Mesenchymal stem cell (in vitro differentiated cells and primary cell): ENCODE measurements around the gene KIF27.
"Not testable (repeated sequence)": the region's sequence is repeated elsewhere in the genome, so short reads cannot be mapped to it uniquely, and the experiment has no call there.

Experiments
- DNase-seq: peaks from one replicate; pipeline ENCODE4 v3.0.0-alpha.2; 2013
- H2AFZ ChIP-seq: one replicate; pipeline ENCODE4 v1.6.1; 2013; ENCODE audit warnings: low read depth, mild to moderate bottlenecking, control low read depth, inconsistent platforms, low read length, moderate library complexity
- H2AK5ac ChIP-seq: 2 replicates; pipeline ENCODE4 v1.6.1; 2013; ENCODE audit warnings: low read length, moderate library complexity, mild to moderate bottlenecking, inconsistent platforms; ENCODE audit not compliant: severe bottlenecking
- H2BK120ac ChIP-seq: one replicate; pipeline ENCODE4 v1.6.1; 2013; ENCODE audit warnings: low read depth, mild to moderate bottlenecking, inconsistent platforms, low read length, moderate library complexity
- H2BK12ac ChIP-seq, 2 experiments: one replicate each; pipeline ENCODE4 v1.6.1; 2013; ENCODE audit warnings: inconsistent platforms in 2 of 2, low read length in 2 of 2, mild to moderate bottlenecking in 2 of 2, moderate library complexity in 2 of 2, control low read depth in 1 of 2
- H2BK15ac ChIP-seq: one replicate; pipeline ENCODE4 v1.6.1; 2013; ENCODE audit warnings: mild to moderate bottlenecking, low read depth, inconsistent platforms; ENCODE audit not compliant: poor library complexity, severe bottlenecking
- H2BK5ac ChIP-seq: 2 replicates; pipeline ENCODE4 v1.6.1; 2013; ENCODE audit warnings: low read depth, mild to moderate bottlenecking, low read length, control low read depth, inconsistent platforms; ENCODE audit not compliant: poor library complexity, severe bottlenecking
- H3K14ac ChIP-seq, 2 experiments: one replicate each; pipeline ENCODE4 v1.6.1; 2013; ENCODE audit warnings: inconsistent platforms in 2 of 2, low read length in 2 of 2, control low read depth in 1 of 2, mild to moderate bottlenecking in 1 of 2, moderate library complexity in 1 of 2
- H3K18ac ChIP-seq, 2 experiments: one replicate each; pipeline ENCODE4 v1.6.1; 2013; ENCODE audit warnings: inconsistent platforms in 2 of 2, low read length in 2 of 2, control low read depth in 1 of 2, low read depth in 1 of 2, mild to moderate bottlenecking in 1 of 2
- H3K23ac ChIP-seq, 2 experiments: one replicate each; pipeline ENCODE4 v1.6.1; 2013; ENCODE audit warnings: inconsistent platforms in 2 of 2, low read length in 2 of 2, mild to moderate bottlenecking in 2 of 2, moderate library complexity in 2 of 2, control low read depth in 1 of 2
- H3K27ac ChIP-seq: 2 replicates; pipeline ENCODE4 v1.5.1; 2013; ENCODE audit warnings: mild to moderate bottlenecking, moderate library complexity, low read length, control low read depth, inconsistent platforms; ENCODE audit not compliant: poor library complexity, severe bottlenecking
- H3K27me3 ChIP-seq, 2 experiments: 2 replicates each; pipeline versions ENCODE4 v1.6.1 to v1.7.0; 2013; ENCODE audit warnings: low read length in 2 of 2, mild to moderate bottlenecking in 2 of 2, moderate library complexity in 2 of 2, control low read depth in 1 of 2, inconsistent platforms in 1 of 2; ENCODE audit not compliant: control insufficient read depth in 1 of 2, insufficient read depth in 1 of 2
- H3K36me3 ChIP-seq, 2 experiments: 2 replicates each; pipeline versions ENCODE4 v1.6.1 to v1.7.0; 2013; ENCODE audit warnings: low read length in 2 of 2, control low read depth in 1 of 2, inconsistent platforms in 1 of 2, low read depth in 1 of 2, mild to moderate bottlenecking in 1 of 2; ENCODE audit not compliant: insufficient read depth in 2 of 2, control insufficient read depth in 1 of 2
- H3K4ac ChIP-seq, 2 experiments: one replicate each; pipeline ENCODE4 v1.6.1; 2013; ENCODE audit warnings: inconsistent platforms in 2 of 2, low read length in 2 of 2, mild to moderate bottlenecking in 2 of 2, moderate library complexity in 2 of 2, control low read depth in 1 of 2, low read depth in 1 of 2
- H3K4me1 ChIP-seq: 2 replicates; pipeline ENCODE4 v1.6.1; 2013; ENCODE audit warnings: low read depth, low read length, control low read depth; ENCODE audit not compliant: control insufficient read depth, insufficient read depth
- H3K4me2 ChIP-seq: 2 replicates; pipeline ENCODE4 v1.6.1; 2013; ENCODE audit warnings: low read length, mild to moderate bottlenecking, inconsistent platforms; ENCODE audit not compliant: poor library complexity, severe bottlenecking
- H3K4me3 ChIP-seq, 2 experiments: 2 replicates each; pipeline versions ENCODE4 v1.5.1 to v1.7.0; 2013; ENCODE audit warnings: low read length in 2 of 2, mild to moderate bottlenecking in 2 of 2, control low read depth in 1 of 2, low read depth in 1 of 2; ENCODE audit not compliant: insufficient read depth in 1 of 2
- H3K79me1 ChIP-seq: replicated peaks from 2 replicates; pipeline ENCODE4 v1.6.1; 2013; ENCODE audit warnings: mild to moderate bottlenecking, control low read depth, low read length, inconsistent platforms; ENCODE audit not compliant: poor library complexity, severe bottlenecking
- H3K9ac ChIP-seq: 2 replicates; pipeline ENCODE4 v1.7.0; 2013; ENCODE audit warnings: mild to moderate bottlenecking, low read length, moderate library complexity
- H3K9me3 ChIP-seq: 2 replicates; pipeline ENCODE4 v1.7.0; 2013; ENCODE audit warnings: mild to moderate bottlenecking, low read length; ENCODE audit not compliant: control insufficient read depth
- H4K8ac ChIP-seq: one replicate; pipeline ENCODE4 v1.6.1; 2013; ENCODE audit warnings: inconsistent platforms, mild to moderate bottlenecking, low read length, moderate library complexity
- H4K91ac ChIP-seq: one replicate; pipeline ENCODE4 v1.6.1; 2013; ENCODE audit warnings: mild to moderate bottlenecking, low read length, inconsistent platforms
- WGBS: methylation state at CpG from one replicate; pipeline ENCODE4 v1.1.7; 2013; ENCODE audit warnings: mixed read lengths; 5-methylcytosine and 5-hydroxymethylcytosine counted together

Gene KIF27

GRCh38 chr9:83881687-83882408 lies 39.4 kb downstream of the KIF27 start:
- H3K36me3 ChIP-seq, H3K18ac ChIP-seq, DNase-seq, H4K91ac ChIP-seq, H2BK120ac ChIP-seq, H3K4me3 ChIP-seq, H3K14ac ChIP-seq, H3K9me3 ChIP-seq, H3K27ac ChIP-seq, H3K9ac ChIP-seq, H3K4me1 ChIP-seq, H2BK5ac ChIP-seq, H3K79me1 ChIP-seq, H3K4ac ChIP-seq, H2AK5ac ChIP-seq, H2BK15ac ChIP-seq, H2BK12ac ChIP-seq, H3K4me2 ChIP-seq, H3K23ac ChIP-seq, H3K27me3 ChIP-seq, H2AFZ ChIP-seq, H4K8ac ChIP-seq: not testable (repeated sequence)
- WGBS, result 96% methylated on average over 4 of the region's 6 CpGs

- not testable (repeated sequence) for H3K23ac ChIP-seq, H2BK12ac ChIP-seq, H3K4ac ChIP-seq, H4K8ac ChIP-seq, H3K27me3 ChIP-seq, H3K4me1 ChIP-seq, H2BK120ac ChIP-seq, H3K79me1 ChIP-seq, H2BK5ac ChIP-seq, H2AK5ac ChIP-seq, DNase-seq, H4K91ac ChIP-seq, H3K14ac ChIP-seq, H3K36me3 ChIP-seq, H2AFZ ChIP-seq, H3K9ac ChIP-seq, H3K4me3 ChIP-seq, H3K4me2 ChIP-seq, H3K18ac ChIP-seq, H3K27ac ChIP-seq, H2BK15ac ChIP-seq, H3K9me3 ChIP-seq
- WGBS, result 86% methylated on average over 3 of the region's 3 CpGs
Observed at GRCh38 chr9:83875559-83875958, 45.7 kb downstream of the KIF27 start.

GRCh38 chr9:83849895-83850294 lies 71.3 kb downstream of the KIF27 start:
- not testable (repeated sequence) for H3K27ac ChIP-seq, H2BK5ac ChIP-seq, H2BK120ac ChIP-seq, H3K14ac ChIP-seq, H3K79me1 ChIP-seq, DNase-seq, H3K9me3 ChIP-seq, H3K4ac ChIP-seq, H3K9ac ChIP-seq, H3K4me2 ChIP-seq, H2BK15ac ChIP-seq, H3K18ac ChIP-seq, H3K36me3 ChIP-seq, H3K4me1 ChIP-seq, H4K8ac ChIP-seq, H2AFZ ChIP-seq, H2AK5ac ChIP-seq, H3K27me3 ChIP-seq, H3K23ac ChIP-seq, H3K4me3 ChIP-seq, H4K91ac ChIP-seq, H2BK12ac ChIP-seq
- 98% methylated on average over 5 of the region's 8 CpGs for WGBS

GRCh38 chr9:83837070-83837643 lies 84.1 kb downstream of the KIF27 start:
- H2AK5ac ChIP-seq, H3K4me1 ChIP-seq, H2BK120ac ChIP-seq, H3K4me2 ChIP-seq, H2BK5ac ChIP-seq, H3K9me3 ChIP-seq, H3K36me3 ChIP-seq, H2BK15ac ChIP-seq, H3K79me1 ChIP-seq, H4K8ac ChIP-seq, H3K23ac ChIP-seq, H3K4ac ChIP-seq, H4K91ac ChIP-seq, H3K9ac ChIP-seq, H3K27ac ChIP-seq, H3K14ac ChIP-seq, H2BK12ac ChIP-seq, H3K27me3 ChIP-seq, H2AFZ ChIP-seq, H3K18ac ChIP-seq, DNase-seq, H3K4me3 ChIP-seq: not testable (repeated sequence)
- WGBS, result no CpG with 5 or more reads among the region's 7 CpGs
